ENCODE results near the gene FOXD2.

FOXD2 gene

DNA sequence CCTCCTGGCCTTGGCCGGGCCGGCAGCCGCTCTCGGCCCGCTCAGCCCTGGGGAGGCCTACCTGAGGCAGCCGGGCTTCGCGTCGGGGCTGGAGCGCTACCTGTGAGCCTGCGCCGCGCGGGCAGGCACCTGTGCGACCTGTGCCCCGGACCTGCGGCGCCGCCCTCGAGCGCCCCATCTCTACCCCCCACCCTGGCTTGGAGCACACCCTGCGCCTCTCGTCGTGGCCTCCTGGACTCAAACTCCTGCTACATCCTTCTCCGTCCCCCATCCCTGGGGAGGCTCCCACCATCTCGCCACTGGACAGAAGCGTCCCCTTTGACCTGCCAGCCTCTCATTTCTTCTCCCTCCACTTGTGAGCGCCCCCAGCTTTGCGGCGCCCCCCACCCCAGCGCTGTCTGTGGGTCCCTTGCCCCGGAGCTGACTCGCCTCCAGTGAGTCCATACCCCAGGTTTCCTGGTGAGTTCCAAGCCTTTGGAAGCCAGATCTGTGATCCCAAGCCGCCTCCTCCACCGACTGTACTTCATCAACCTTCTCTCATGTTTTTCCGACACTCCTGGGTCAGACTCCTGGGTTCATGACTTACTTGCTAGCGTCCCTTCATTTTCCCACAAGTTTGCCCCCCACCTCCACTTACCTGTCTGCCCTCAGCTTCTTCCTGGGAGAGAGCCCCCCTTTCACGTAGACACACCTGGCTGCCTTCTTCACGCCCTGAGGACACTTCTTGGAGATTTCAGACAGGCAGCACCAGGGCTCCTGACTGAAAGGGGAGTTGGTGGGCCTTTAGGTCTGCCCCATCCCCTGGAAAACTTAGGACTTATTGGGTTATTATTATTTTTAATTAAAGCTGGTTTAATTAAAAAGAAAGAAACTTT is 20.4 kb upstream of the FOXD2 start:
- ChIA-PET CTCF (no interaction called here), POLR2A (no interaction called here)
- no peak for DNase-seq (ENCODE audit: extremely low spot score)
- TF ChIP-seq LEF1 (IDR thresholded peaks at IDR 0.05; ENCODE audit: borderline replicate concordance) (no peak), ARNT (IDR thresholded peaks at IDR 0.05) (no peak), L3MBTL2 (conservative IDR thresholded peaks at IDR 0.05) (no peak), BHLHE40 (IDR thresholded peaks at IDR 0.05; ENCODE audit: borderline replicate concordance) (no peak), FOXM1 (IDR thresholded peaks at IDR 0.05; ENCODE audit: borderline replicate concordance) (no peak), CTBP1 (IDR thresholded peaks at IDR 0.05; ENCODE audit: borderline replicate concordance) (no peak), SUZ12 (IDR thresholded peaks at IDR 0.05) (no peak), SP1 (IDR thresholded peaks at IDR 0.05) (no peak), ZNF384 (IDR thresholded peaks at IDR 0.05) (no peak), ELF4 (IDR thresholded peaks at IDR 0.05) (no peak), NFRKB (IDR thresholded peaks at IDR 0.05) (no peak), FOXK2 (IDR thresholded peaks at IDR 0.05) (no peak), HDGF (IDR thresholded peaks at IDR 0.05; ENCODE audit: borderline replicate concordance) (no peak), TARDBP (IDR thresholded peaks at IDR 0.05) (no peak), FOXA1 (IDR thresholded peaks at IDR 0.05) (no peak)
- TF ChIP-seq, protein P1, sequence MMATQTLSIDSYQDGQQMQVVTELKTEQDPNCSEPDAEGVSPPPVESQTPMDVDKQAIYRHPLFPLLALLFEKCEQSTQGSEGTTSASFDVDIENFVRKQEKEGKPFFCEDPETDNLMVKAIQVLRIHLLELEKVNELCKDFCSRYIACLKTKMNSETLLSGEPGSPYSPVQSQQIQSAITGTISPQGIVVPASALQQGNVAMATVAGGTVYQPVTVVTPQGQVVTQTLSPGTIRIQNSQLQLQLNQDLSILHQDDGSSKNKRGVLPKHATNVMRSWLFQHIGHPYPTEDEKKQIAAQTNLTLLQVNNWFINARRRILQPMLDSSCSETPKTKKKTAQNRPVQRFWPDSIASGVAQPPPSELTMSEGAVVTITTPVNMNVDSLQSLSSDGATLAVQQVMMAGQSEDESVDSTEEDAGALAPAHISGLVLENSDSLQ (IDR thresholded peaks at IDR 0.05) = no peak

DNA sequence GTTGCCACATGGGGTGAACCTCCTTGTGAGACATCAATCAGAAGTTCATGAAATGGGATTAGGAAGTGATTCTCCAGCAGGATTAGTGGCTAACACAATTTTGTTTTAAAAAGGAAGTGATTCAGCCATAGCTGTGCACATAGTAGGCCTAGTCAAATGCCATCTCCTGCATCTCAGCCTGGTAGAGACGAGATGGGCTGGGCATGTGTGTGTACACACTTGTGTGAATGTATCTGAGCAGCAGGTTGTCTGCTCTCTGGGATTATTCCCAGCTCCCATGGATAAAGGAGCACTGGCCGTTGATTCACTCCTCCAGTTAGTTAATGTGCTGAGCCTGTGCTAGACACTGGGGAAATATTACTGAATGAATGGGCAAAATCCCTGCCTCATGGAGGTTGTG is 19.7 kb upstream of the FOXD2 start:
- TF ChIP-seq ZNF384 (IDR thresholded peaks at IDR 0.05) (no peak), HDGF (IDR thresholded peaks at IDR 0.05; ENCODE audit: borderline replicate concordance) (no peak), SP1 (IDR thresholded peaks at IDR 0.05) (no peak), L3MBTL2 (conservative IDR thresholded peaks at IDR 0.05) (no peak)
- ChIA-PET POLR2A (interaction anchor here (1.1 kb wide), 1 partner anchor 19 kb away, joined by 4 read pairs; the partner anchor contains the start of gene FOXD2), CTCF (interaction anchor here (2.1 kb wide), 1 partner anchor 14 kb away, joined by 7 read pairs; no protein-coding TSS in a partner anchor)
- DNase-seq (ENCODE audit: extremely low spot score) = no peak

DNA sequence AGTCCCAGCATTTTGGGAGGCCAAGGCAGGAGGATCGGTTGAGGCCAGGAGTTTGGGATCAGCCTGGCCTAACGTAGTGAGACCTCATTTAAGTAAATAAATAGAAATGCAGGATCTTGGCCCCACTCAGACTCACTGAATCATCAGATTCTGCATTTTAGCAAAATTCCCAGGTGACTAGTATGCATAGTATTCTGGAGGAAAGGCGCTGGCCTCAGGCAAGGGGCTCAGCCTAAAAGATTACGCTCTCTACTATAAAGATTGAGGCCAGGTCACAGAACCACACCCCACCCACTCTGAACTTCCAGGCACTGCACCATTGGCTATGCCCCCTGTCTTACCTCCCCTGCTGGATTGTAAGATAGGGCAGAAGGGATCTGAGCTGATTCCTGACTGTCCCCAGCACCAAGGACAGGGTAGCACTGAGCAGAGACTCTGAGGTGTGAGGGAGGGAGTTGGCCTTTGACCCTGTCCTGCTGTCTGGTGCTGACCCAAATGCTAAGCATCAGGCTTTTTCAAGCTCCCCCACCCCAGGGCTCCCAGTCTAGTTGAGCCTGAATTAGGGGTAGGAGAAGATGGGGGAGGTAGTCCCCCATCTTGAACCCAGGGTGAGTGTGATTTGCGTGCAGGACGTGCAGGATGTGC is 19.0 kb upstream of the FOXD2 start:
- ChIA-PET POLR2A (interaction anchor here (1.1 kb wide), 1 partner anchor 19 kb away, joined by 4 read pairs; the partner anchor contains the start of gene FOXD2), CTCF (interaction anchor here (2.1 kb wide), 1 partner anchor 14 kb away, joined by 7 read pairs; no protein-coding TSS in a partner anchor)
- no peak for TF ChIP-seq NFRKB (IDR thresholded peaks at IDR 0.05)
- no peak for DNase-seq (ENCODE audit: extremely low spot score)

DNA sequence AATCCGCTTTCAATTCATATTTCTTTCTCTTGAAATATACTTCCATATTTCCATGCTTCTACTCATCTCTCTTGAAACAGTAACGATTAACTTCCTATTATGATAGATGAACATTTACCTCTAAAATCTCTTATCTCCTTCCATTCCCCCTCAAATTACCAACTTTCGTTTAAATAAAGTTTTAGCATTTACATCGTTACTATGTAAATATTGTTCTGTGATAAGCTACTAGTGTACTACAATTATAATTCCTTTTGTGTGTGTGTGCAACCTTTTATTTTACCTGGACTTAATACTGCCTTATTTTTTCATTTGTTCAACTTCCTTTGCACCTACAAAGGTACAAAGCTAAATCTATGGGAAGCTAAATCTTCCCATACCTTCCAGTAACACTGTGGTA is 17.3 kb upstream of the FOXD2 start:
- DNase-seq (ENCODE audit: extremely low spot score) = no peak
- ChIA-PET POLR2A (no interaction called here), CTCF (interaction anchor here (0.8 to 1.8 kb wide), 4 partner anchors 16 to 305 kb away, joined by 4 to 6 read pairs (median 5); no protein-coding TSS in a partner anchor)
- TF ChIP-seq TARDBP (IDR thresholded peaks at IDR 0.05) = no peak
- no peak for TF ChIP-seq BHLHE40 (IDR thresholded peaks at IDR 0.05; ENCODE audit: borderline replicate concordance)
- TF ChIP-seq NFRKB (IDR thresholded peaks at IDR 0.05) = no peak
- no peak for TF ChIP-seq ZNF384 (IDR thresholded peaks at IDR 0.05)
- no peak for TF ChIP-seq SUZ12 (IDR thresholded peaks at IDR 0.05)
- no peak for TF ChIP-seq ARNT (IDR thresholded peaks at IDR 0.05)
- TF ChIP-seq, protein P1 (IDR thresholded peaks at IDR 0.05) = no peak
- no peak for TF ChIP-seq ELF4 (IDR thresholded peaks at IDR 0.05)
- no peak for TF ChIP-seq FOXM1 (IDR thresholded peaks at IDR 0.05; ENCODE audit: borderline replicate concordance)
- no peak for TF ChIP-seq LEF1 (IDR thresholded peaks at IDR 0.05; ENCODE audit: borderline replicate concordance)
- no peak for TF ChIP-seq FOXK2 (IDR thresholded peaks at IDR 0.05)
- TF ChIP-seq HDGF (IDR thresholded peaks at IDR 0.05; ENCODE audit: borderline replicate concordance) = no peak
- no peak for TF ChIP-seq L3MBTL2 (conservative IDR thresholded peaks at IDR 0.05)
- no peak for TF ChIP-seq CTBP1 (IDR thresholded peaks at IDR 0.05; ENCODE audit: borderline replicate concordance)
- no peak for TF ChIP-seq SP1 (IDR thresholded peaks at IDR 0.05)
- no peak for TF ChIP-seq FOXA1 (IDR thresholded peaks at IDR 0.05)

DNA sequence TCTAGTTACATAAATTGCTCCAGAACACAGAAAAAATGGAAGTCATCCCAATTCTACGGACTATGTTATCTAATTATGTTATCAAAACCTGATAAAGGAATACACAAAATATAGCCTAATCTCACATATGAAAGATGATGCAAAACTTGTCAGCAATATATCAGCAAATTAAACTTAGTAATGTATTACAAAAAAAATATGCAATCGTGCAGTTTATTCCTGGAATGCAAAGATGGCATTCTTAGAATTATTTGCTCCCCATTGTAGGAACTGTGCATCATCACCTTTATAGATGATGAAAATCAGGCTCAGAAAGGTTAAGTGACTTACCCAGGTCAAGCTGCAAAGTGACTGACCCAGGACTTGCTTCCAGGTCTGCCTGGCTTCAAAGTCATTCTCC is 14.0 kb upstream of the FOXD2 start:
- ChIA-PET POLR2A (no interaction called here), CTCF (interaction anchor here (1.6 to 2.5 kb wide), 2 partner anchors 12 to 35 kb away, joined by 4 to 10 read pairs; no protein-coding TSS in a partner anchor)
- DNase-seq (ENCODE audit: extremely low spot score) = no peak
- TF ChIP-seq SP1 (IDR thresholded peaks at IDR 0.05) (no peak), LEF1 (IDR thresholded peaks at IDR 0.05; ENCODE audit: borderline replicate concordance) (no peak), SUZ12 (IDR thresholded peaks at IDR 0.05) (no peak), BHLHE40 (IDR thresholded peaks at IDR 0.05; ENCODE audit: borderline replicate concordance) (no peak), ELF4 (IDR thresholded peaks at IDR 0.05) (no peak), L3MBTL2 (conservative IDR thresholded peaks at IDR 0.05) (no peak), TARDBP (IDR thresholded peaks at IDR 0.05) (no peak), FOXA1 (IDR thresholded peaks at IDR 0.05) (no peak), FOXK2 (IDR thresholded peaks at IDR 0.05) (no peak), ZNF384 (IDR thresholded peaks at IDR 0.05) (no peak), FOXM1 (IDR thresholded peaks at IDR 0.05; ENCODE audit: borderline replicate concordance) (no peak), HDGF (IDR thresholded peaks at IDR 0.05; ENCODE audit: borderline replicate concordance) (no peak), ARNT (IDR thresholded peaks at IDR 0.05) (no peak)
- TF ChIP-seq, protein P1 (IDR thresholded peaks at IDR 0.05) = no peak

Data from HEK293T (cell line).